GM12878 (cell line): ENCODE data around the gene TMEM150A.

Source experiments
- BHLHE40 ChIP-seq, 2 experiments: fragments of 450-650 bp in 1 of 2; IDR thresholded peaks; 2 replicates each; pipeline ENCODE4 v1.6.1; 2011 to 2017; ENCODE audit warnings: low read depth in 2 of 2, borderline replicate concordance in 1 of 2, improper control_type of control experiment in 1 of 2, low read length in 1 of 2, mild to moderate bottlenecking in 1 of 2
- CTCF ChIP-seq, 3 experiments: IDR thresholded peaks in 2 of 3; conservative IDR thresholded peaks in 1 of 3; 2 replicates each; pipeline ENCODE4 v1.5.1; 2011; ENCODE audit warnings: low read depth in 3 of 3, low read length in 3 of 3, mild to moderate bottlenecking in 3 of 3, control low read depth in 2 of 3, moderate library complexity in 2 of 3, inconsistent platforms in 1 of 3, mixed read lengths in 1 of 3; ENCODE audit not compliant: control insufficient read depth in 2 of 3, insufficient read depth in 1 of 3; ENCODE audit errors: extremely low read depth in 1 of 3
- IKZF2 ChIP-seq, 2 experiments: fragments of 450-650 bp; IDR thresholded peaks; 2 replicates each; pipeline ENCODE4 v1.6.1; 2017; ENCODE audit warnings: mild to moderate bottlenecking in 2 of 2, moderate library complexity in 2 of 2
- POLR2AphosphoS5 ChIP-seq: IDR thresholded peaks from 2 replicates; pipeline ENCODE4 v1.6.1; 2011; ENCODE audit warnings: mild to moderate bottlenecking, low read length, inconsistent platforms
- SIX5 ChIP-seq: IDR thresholded peaks from 2 replicates; pipeline ENCODE4 v1.6.1; 2011; ENCODE audit warnings: mild to moderate bottlenecking, low read depth, low read length, moderate library complexity; ENCODE audit not compliant: severe bottlenecking
- TF ChIP-seq, protein P1 (sequence below): IDR thresholded peaks from 2 replicates; pipeline ENCODE4 v1.6.1; 2012; ENCODE audit warnings: low read depth, low read length, improper control_type of control experiment
- TF ChIP-seq, protein P2 (sequence below): IDR thresholded peaks from 2 replicates; pipeline ENCODE4 v1.6.1; 2011; ENCODE audit warnings: borderline replicate concordance, low read depth, mild to moderate bottlenecking, moderate library complexity, low read length; ENCODE audit not compliant: insufficient read depth, poor library complexity, severe bottlenecking

DNA sequence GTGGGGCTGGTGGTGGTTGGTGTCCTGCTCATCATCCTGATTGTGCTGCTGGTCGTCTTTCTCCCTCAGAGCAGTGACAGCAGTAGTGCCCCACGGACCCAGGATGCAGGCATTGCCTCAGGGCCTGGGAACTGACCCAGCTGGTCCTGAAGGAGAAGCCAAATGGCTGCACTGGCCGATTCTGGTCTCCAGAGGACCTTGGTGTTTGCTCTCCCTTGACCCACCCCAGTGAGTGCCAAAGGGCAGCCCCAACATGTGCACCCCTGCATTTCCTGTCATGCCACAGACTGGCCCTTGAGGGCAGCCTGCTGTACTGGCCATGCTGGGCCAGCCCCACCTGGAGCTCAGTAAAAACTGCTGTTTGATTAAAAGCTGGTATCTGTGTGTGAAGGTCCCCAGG, 9.5 kb downstream of the TMEM150A start:
- TF ChIP-seq CTCF (IDR thresholded peaks at IDR 0.05 in 2 of 3, conservative IDR thresholded peaks at IDR 0.05 in 1 of 3; ENCODE audit: control insufficient read depth in 2 of 3, extremely low read depth in 1 of 3, insufficient read depth in 1 of 3, low read depth in 3 of 3, low read length in 3 of 3) (no peak), POLR2AphosphoS5 (no peak), IKZF2 (IDR thresholded peaks at IDR 0.05) (no peak), BHLHE40 (IDR thresholded peaks at IDR 0.05; ENCODE audit: borderline replicate concordance in 1 of 2, low read depth in 2 of 2, low read length in 1 of 2) (no peak), SIX5 (no peak)
- TF ChIP-seq, protein P1, sequence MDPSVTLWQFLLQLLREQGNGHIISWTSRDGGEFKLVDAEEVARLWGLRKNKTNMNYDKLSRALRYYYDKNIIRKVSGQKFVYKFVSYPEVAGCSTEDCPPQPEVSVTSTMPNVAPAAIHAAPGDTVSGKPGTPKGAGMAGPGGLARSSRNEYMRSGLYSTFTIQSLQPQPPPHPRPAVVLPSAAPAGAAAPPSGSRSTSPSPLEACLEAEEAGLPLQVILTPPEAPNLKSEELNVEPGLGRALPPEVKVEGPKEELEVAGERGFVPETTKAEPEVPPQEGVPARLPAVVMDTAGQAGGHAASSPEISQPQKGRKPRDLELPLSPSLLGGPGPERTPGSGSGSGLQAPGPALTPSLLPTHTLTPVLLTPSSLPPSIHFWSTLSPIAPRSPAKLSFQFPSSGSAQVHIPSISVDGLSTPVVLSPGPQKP = no peak
- TF ChIP-seq, protein P2, sequence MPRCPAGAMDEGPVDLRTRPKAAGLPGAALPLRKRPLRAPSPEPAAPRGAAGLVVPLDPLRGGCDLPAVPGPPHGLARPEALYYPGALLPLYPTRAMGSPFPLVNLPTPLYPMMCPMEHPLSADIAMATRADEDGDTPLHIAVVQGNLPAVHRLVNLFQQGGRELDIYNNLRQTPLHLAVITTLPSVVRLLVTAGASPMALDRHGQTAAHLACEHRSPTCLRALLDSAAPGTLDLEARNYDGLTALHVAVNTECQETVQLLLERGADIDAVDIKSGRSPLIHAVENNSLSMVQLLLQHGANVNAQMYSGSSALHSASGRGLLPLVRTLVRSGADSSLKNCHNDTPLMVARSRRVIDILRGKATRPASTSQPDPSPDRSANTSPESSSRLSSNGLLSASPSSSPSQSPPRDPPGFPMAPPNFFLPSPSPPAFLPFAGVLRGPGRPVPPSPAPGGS = no peak
